ENCODE results near the gene HINFP. TPM values are rescaled to one million over a fixed set of nuclear protein-coding genes. Genes with fewer than 3 reads are reported as not detected.

The HINFP gene
- polyA plus RNA-seq, 1 donor from 2014 or later, result 50.0 TPM

DNA sequence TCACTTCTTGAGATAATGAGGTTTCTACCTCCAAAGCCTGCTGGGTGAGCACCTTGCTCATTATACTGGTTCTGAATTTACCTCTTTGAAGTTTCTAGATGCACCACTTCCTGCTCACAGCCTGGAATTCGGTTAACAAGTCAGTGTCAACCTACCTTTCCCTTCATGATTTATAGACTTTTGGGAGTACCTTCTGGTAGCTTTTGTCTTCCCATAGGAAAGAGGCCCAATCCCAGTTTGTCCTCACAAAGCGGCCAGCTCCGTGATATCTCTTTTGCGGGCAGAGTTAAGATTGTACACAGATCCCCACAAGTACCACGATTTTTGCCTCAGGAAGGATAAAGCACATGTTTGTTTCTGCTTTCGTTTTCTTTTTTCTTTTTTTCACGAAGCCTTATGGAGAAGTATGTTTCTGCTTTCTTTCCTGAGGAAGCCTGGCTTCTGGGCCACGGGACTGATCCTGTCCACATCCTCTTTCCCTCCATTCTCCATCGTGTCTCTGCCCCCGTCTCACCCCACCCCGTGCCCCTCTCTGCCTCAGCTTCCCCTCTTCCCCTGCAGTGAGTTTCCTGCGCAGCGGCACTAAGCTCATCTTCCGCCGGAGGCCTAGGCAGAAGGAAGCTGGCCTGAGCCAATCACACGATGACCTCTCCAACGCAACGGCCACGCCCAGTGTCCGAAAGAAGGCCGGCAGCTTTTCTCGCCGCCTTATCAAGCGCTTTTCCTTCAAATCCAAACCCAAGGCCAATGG, 5.7 kb upstream of the HINFP start:
- H4K20me1 ChIP-seq (ENCODE audit: insufficient read depth), result no peaks in the 10 kb centered on the region
- no peak overlapping the region for H3K4me3 ChIP-seq (ENCODE audit: low read length)
- no peaks in the 10 kb centered on the region for H3K27me3 ChIP-seq (ENCODE audit: insufficient read depth, low read depth, low read length)
- no peak overlapping the region for H3K9ac ChIP-seq (ENCODE audit: low read length)
- no peaks in the 10 kb centered on the region for H3K79me2 ChIP-seq (replicated peaks; ENCODE audit: insufficient read depth, low read length)
- H3K36me3 ChIP-seq (ENCODE audit: insufficient read depth, low read length), result no peaks in the 10 kb centered on the region
- no peaks in the 10 kb centered on the region for H3K9me3 ChIP-seq (ENCODE audit: low read length)
- H2AFZ ChIP-seq (ENCODE audit: low read depth, low read length), result no peak overlapping the region
- TF ChIP-seq REST (IDR thresholded peaks at IDR 0.05; ENCODE audit: borderline replicate concordance) (no peak), EP300 (conservative IDR thresholded peaks at IDR 0.05; ENCODE audit: poor library complexity, severe bottlenecking) (no peak), EZH2 (IDR thresholded peaks at IDR 0.05; ENCODE audit: borderline replicate concordance, insufficient read depth, low read length, poor library complexity, severe bottlenecking) (no peak), RAD21 (conservative IDR thresholded peaks at IDR 0.05) (no peak), MXI1 (conservative IDR thresholded peaks at IDR 0.05; ENCODE audit: poor library complexity, severe bottlenecking) (no peak), SMC3 (conservative IDR thresholded peaks at IDR 0.05; ENCODE audit: poor library complexity) (no peak), POLR2AphosphoS5 (IDR thresholded peaks at IDR 0.05) (no peak), TAF1 (IDR thresholded peaks at IDR 0.05; ENCODE audit: low read depth) (no peak), CTCF (IDR thresholded peaks at IDR 0.05; ENCODE audit: poor library complexity, severe bottlenecking) (no peak)
- H3K4me2 ChIP-seq (ENCODE audit: low read length), result no peak overlapping the region
- no peaks in the 10 kb centered on the region for H3F3A ChIP-seq (ENCODE audit: insufficient read depth, low read length, poor library complexity, severe bottlenecking)
- H3K9me2 ChIP-seq (ENCODE audit: insufficient read depth, low read length), result no peaks in the 10 kb centered on the region
- H3K27ac ChIP-seq (ENCODE audit: low read length), result no peak overlapping the region

- H4K20me1 ChIP-seq (ENCODE audit: insufficient read depth), result no peaks in the 10 kb centered on the region
- no peaks in the 10 kb centered on the region for H3K36me3 ChIP-seq (ENCODE audit: insufficient read depth, low read length)
- TF ChIP-seq CTCF (IDR thresholded peaks at IDR 0.05; ENCODE audit: poor library complexity, severe bottlenecking), result no peak
- no peak for TF ChIP-seq TAF1 (IDR thresholded peaks at IDR 0.05; ENCODE audit: low read depth)
- no peak for TF ChIP-seq EP300 (conservative IDR thresholded peaks at IDR 0.05; ENCODE audit: poor library complexity, severe bottlenecking)
- no peak for TF ChIP-seq EZH2 (IDR thresholded peaks at IDR 0.05; ENCODE audit: borderline replicate concordance, insufficient read depth, low read length, poor library complexity, severe bottlenecking)
- no peak for TF ChIP-seq SMC3 (conservative IDR thresholded peaks at IDR 0.05; ENCODE audit: poor library complexity)
- no peak for TF ChIP-seq RAD21 (conservative IDR thresholded peaks at IDR 0.05)
- no peak for TF ChIP-seq POLR2AphosphoS5 (IDR thresholded peaks at IDR 0.05)
- no peak for TF ChIP-seq MXI1 (conservative IDR thresholded peaks at IDR 0.05; ENCODE audit: poor library complexity, severe bottlenecking)
- no peak for TF ChIP-seq REST (IDR thresholded peaks at IDR 0.05; ENCODE audit: borderline replicate concordance)
- H3K27me3 ChIP-seq (ENCODE audit: insufficient read depth, low read depth, low read length), result no peaks in the 10 kb centered on the region
- H3K9ac ChIP-seq (ENCODE audit: low read length), result no peak overlapping the region
- H3F3A ChIP-seq (ENCODE audit: insufficient read depth, low read length, poor library complexity, severe bottlenecking), result no peaks in the 10 kb centered on the region
- H3K9me3 ChIP-seq (ENCODE audit: low read length), result no peaks in the 10 kb centered on the region
- no peaks in the 10 kb centered on the region for H3K9me2 ChIP-seq (ENCODE audit: insufficient read depth, low read length)
- no peak overlapping the region for H3K4me3 ChIP-seq (ENCODE audit: low read length)
- no peak overlapping the region for H2AFZ ChIP-seq (ENCODE audit: low read depth, low read length)
- H3K79me2 ChIP-seq (replicated peaks; ENCODE audit: insufficient read depth, low read length), result no peaks in the 10 kb centered on the region
- no peak overlapping the region for H3K27ac ChIP-seq (ENCODE audit: low read length)
- H3K4me2 ChIP-seq (ENCODE audit: low read length), result no peak overlapping the region
These were observed 5.2 kb upstream of the HINFP start for GRCh38 chr11:119116235-119116594.
